CD4-positive, alpha-beta T cell treated with Interleukin-4 for 4 hours (primary cell): ENCODE data around the gene EN2.

Experiments
- DNase-seq: peaks from one replicate; pipeline ENCODE4 v3.0.0-alpha.2; 2020

The EN2 gene

DNA sequence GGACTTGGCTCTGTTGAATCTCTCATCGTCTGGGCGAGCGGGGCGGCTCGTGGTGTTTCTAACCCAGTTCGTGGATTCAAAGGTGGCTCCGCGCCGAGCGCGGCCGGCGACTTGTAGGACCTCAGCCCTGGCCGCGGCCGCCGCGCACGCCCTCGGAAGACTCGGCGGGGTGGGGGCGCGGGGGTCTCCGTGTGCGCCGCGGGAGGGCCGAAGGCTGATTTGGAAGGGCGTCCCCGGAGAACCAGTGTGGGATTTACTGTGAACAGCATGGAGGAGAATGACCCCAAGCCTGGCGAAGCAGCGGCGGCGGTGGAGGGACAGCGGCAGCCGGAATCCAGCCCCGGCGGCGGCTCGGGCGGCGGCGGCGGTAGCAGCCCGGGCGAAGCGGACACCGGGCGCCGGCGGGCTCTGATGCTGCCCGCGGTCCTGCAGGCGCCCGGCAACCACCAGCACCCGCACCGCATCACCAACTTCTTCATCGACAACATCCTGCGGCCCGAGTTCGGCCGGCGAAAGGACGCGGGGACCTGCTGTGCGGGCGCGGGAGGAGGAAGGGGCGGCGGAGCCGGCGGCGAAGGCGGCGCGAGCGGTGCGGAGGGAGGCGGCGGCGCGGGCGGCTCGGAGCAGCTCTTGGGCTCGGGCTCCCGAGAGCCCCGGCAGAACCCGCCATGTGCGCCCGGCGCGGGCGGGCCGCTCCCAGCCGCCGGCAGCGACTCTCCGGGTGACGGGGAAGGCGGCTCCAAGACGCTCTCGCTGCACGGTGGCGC is at the start of gene EN2:
TSS of gene EN2 (plus strand) at position 19 of the 767 bp plus-strand sequence. CDS start at position 268, 249 bp downstream.
- DNase-seq = no peak

DNA sequence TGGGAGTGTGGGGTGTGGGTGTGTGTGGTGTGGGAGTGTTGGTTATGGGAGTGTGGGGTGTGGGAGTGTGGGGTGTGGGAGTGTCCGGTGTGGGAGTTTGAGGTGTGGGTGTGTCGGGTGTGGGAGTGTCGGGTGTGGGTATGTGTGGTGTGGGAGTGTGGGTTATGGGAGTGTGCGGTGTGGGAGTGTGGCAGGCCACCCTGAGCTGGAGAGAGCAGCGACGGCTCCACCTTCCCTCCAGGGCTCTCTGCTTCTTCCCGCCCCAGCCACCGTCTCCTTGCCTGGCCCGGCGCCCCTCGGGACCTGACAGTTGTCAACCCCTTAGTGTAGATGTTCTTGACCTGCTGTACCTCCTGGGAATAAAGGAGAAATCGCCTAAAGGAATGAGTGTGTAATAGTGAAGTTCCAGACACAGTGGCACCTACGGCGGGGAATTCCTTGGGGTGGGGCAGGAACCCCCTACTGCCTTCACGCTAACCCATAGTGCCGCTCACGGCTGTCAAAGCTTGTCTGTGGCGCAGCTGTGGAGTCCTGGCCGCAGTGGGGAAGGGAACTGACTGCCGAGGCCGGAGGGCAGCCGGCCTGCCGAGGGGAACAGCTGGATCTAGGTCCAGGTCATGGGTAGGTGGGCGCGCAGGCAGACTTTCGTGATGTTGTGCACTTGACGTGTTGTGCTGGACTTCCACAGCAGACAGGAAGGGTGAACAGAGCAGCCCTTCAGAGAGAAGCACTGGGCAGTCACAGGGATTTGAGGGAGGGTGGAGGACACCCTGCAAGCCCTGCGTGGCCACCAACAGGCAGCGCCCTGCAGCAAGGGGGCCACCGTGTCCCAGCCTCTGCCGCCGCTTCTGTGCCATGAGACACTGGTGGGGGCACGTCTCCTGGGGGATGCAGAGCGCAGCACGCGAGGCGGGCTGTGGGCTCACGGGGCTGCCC is 49.0 kb upstream of the EN2 start:
- DNase-seq = no peak

DNA sequence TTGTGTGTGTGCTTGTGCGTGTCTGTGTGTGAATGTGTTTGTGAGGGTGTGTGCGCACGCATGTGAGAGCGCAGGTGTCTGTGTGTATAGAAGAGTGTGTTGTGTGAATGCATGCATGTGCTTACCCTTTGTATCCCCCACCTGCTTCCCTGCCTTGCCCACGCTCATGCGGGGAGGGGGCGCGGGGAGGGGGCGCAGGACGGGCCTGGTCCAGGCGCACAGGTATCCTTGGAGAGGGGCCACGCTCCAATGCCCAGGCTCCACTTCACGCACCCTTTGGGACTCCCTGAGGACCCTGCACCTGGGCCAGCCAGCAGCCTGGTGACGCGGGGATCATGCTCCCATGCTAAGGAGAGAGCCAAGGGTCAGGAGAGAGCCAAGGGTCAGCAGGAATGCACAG is 47.9 kb upstream of the EN2 start:
- no peak for DNase-seq

DNA sequence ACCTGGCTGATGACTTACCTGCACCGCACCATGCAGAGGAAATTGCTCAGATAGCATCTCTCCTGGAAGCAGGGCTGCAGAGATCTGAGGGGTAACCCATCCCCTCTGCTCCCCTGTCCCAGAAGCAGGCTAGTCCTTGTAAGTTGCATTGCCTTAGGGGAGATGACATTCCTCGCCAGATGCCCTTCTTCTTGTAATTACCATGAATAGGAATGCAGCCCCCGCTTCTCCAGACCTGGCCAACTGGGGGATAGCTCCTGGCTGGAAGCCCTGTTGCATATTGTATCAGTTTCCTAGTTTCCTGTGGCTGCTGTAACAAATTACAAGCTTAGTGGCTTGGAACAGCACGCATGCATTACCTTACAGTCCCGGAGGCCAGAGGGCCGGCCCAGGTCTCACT is 47.5 kb upstream of the EN2 start:
- no peak for DNase-seq

DNA sequence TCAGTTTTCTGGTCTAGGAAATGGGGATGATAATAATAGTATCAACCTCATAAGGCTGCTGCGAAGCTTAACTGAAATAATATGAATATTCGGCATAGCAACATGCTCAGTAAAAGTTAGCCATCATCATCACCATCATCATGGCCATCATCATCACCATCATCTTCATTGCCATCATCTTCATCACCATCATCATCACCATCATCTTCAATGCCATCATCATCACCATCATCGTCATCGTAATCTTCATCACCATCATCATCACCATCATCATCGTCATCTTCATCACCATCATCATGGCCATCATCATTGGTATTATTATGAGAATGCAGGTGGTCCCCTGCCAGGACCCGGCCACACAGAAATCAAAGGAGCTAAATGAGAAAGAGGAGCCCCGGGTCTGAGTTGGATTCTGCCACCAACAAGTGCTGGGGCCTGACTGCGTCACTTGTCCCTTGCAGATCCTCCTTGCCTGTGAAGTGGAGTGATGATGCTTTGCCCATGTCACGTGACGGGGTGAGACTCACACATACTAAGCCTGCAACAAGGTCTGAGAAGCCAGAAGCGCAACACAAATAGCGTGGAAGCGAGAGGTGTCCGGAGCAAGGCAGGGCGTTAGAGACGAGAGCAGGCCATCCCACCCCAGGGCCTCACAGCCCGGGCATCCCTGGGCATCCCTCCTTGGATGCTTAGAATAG is 46.1 kb upstream of the EN2 start:
- DNase-seq = no peak

DNA sequence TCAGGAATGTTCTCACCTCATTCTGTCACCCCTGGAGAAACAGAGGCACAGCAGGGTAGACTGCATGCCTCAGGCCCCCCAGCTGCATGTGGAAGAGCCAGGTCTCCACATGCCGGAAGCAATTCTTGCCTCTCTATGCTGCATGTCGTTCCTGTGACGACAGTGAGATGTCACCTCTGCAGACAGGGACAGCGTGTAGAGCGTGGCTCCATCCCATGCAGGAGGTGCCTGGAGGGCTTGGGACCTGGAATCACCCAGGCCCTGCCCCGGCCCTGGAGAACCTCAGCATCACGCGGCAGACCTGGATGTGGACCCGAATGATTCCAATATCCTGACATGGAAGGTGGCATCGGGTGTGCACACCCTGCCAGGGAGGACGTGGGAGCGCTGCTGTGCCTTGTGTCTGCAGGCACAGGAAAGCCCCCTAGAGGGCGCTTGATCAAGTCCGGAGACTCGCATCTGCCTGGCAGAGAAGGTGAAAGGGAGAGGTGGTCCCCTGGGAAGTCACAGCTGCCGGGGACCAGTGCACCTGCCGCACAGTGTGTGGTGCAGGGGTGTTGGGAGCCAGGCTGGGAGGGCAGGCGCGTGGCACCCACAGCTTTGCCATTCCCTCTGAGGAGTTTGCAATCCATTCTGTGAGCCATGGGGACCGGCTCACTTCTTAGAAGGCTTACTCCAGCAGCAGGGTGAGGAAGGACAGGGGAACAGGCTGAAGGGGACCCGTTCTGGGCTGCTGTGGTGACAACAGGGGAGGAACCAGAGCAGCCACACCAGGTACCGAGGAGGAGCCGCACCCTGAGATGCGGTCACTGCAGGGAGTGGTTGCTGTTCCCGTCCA is 45.3 kb upstream of the EN2 start:
- peak; percentile 7 for DNase-seq

DNA sequence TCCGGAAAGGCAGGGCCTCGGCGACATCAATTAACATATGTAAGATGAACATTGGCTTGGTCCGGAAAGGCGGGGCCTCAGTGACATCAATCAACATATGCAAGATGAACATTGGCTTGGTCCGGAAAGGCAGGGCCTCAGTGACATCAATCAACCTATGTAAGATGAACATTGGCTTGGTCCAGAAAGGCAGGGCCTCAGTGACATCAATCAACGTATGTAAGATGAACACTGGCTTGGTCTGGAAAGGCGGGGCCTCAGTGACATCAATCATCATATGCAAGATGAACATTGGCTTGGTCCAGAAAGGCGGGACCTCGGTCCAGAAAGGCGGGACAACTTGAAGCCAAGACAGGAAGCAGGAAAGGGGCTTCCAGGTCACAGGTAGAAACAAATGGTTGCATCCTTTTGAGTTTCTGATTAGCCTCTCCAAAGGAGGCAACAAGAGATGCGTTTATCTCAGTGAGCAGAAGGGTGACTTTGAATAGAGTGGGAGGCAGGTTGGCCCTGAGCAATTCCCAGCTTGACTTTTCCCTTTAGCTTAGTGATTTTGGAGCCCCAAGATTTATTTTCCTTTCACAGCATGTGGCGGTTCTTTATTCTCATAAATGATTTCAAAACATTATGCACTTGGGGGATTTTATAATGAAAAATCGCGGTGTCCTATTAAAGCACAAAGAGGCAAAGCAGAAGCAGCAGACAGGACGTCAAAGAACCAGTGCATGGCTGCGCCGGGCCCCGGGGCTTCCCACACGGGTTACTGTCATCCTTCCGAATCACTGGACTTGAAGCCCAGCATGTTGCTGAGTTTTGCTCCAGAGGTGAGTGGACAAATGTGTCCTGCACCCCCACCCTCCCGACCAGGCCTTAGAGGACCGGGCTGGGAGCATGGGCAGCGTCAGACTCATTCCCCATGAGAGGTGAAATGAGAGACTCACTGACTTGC is 43.1 kb upstream of the EN2 start:
- DNase-seq = no peak

GRCh38 chr7:155416646-155417380 is 41.1 kb upstream of the EN2 start:
- no peak for DNase-seq

DNA sequence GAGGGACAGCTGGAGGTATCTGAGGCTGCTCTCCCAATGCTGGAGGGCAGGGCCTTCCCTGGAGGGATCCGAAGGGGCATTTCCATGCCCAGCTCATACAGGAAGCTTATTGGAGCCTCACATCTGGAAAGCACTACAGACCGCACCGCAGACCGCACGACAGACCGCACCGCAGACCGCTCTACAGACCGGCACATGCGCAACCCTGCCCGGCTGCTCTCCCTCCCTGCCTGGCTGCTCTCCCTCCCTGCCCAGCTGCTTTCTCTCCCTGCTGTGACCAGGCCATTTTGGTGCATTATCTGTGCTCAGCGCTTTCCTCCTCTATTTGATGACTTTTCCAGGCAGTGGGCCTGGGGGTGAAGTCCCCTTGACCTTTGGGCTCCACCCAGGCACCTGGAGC is 39.6 kb upstream of the EN2 start:
- DNase-seq = no peak

DNA sequence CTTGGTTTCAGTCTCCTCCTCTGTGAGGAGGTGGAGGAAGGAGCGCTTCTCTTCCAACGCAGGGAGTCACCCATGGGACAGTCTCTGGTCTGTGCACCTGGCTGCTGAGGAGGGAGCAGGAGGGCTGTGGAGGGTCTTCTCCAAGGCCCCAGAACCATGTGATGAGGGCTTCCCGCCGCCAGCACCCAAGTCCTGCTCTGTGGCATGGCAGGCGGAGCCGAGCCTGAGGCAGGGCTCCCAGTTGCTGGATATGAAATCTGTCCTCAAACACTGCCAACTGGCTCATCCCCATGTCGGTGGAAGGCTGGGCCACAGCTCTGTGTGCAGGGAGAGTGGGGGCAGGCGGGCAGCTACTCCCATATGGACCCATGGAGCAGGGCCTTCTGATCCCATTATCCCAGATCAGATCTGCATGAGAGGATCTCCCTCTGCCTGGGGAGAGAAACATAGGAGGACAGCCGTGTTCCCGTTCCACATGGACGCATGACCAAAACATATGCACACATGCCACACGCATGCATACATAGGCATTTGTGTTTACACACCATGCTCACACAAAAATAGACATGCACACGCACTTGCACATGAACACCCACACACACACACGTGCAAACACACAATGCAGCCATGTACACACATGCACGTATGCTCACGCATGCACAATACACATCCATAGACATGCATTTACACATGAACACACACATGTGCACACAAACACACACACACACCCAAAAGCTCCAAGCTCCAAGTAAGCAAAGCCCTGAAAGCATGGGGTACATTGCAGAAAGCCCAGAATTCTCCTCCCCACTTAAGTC is 38.8 kb upstream of the EN2 start:
- DNase-seq = no peak

DNA sequence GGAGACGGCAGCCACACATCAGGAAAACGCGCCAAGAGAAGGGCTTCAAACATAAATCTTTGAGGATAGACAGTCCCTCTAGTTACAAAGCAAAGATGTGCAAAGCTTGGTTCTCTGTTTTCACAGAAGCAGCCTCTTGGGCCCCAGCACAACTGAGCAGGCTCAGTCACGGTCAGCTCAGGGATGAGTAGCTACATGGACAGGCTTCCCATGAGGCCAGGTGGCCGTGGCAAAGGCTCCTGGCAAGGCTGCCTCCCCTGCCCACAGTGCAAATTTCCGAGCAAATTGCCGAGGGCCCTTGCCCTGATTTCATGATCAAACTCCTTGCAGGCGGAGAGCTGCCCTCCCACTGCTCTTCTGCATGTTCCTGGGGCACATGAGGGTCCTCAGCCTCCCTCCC is 37.8 kb upstream of the EN2 start:
- no peak for DNase-seq

DNA sequence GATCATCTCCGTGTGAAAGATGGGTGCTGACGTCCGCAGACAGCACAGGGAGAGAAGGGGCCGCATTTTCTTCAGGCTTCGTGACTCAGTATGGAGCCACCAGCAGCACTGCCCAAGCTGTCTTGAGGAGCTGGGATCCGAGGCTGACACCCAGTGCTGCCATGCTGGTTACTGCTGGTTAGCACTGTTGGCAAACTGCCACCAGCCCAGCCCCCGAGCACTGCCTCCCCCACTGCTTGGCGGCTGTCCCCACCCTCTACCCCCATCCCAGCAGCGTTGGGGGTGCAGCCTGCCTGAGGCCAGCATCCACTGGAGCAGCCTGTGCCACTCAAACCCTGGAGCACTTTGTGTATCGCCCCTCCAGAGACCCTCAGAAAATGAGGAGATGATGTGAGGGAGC is 35.8 kb upstream of the EN2 start:
- DNase-seq = no peak

DNA sequence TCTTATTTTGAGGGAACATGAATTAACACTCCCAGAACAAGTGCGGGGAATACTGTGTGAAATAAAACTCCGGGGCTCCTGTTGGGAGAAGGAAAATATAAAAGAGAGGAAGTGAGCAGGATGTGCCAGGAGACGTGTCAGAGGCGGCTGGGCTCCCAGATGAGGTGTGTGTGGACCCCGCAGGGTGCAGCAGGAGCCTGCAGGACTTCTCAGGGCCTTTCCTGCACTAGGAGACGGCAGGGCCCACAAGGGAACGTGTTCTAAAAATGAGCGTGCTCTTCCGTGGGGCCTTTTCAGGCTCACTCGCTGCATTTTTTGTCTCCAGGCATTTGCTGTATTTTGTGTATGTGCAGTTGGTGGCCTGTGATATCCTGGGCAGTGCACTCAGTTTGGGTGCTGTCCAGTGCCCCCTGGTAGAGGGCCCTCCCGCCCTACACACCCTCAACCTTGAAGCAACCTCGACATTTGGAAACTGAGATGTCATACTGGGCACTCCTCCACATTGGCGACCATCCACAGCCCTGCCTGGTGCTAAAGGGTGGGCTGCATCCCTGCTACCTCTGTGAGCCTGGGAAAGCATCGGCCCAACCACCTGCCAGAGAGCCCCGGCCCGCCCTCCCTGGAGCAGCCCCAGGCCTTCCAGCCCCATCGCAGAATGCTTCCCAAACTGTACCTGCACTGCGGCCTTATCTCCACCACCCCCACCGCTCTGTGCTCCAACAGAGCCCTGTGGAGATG is 35.2 kb upstream of the EN2 start:
- no peak for DNase-seq

- no peak for DNase-seq
Observed at GRCh38 chr7:155423337-155424285, 34.3 kb upstream of the EN2 start.

DNA sequence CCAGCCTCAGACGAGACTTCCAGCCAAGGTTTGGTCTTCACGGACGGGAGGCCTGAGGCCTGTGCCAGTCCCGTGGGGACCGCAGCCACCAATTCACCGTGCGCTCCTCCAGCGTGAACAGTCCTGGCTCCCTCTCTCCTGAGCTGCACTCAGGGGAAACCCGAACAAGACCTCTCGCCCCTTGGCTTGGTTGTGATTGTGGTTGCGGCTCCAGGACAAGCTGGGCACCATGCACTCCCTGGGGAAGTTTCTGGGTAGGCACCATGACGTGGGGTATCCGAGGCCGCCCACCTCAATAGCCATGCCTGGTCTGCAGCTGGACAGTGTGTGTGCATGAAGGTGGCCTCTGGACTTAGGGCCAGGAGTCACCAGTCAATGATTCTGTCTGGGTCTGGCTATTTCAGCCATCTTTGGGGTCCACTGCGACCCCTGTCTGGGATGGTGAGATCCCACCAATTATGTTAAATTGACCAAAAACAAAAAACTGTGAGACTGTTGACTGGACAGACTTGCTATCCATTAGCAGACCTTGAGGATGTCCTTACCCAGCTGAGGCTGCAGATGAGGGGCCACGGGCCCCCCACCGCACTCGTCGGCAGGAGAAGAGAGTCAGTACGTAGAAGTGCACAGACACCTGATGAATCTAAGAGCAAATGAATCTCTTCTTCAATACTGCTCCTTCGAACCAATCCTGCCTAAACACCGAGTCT is 33.5 kb upstream of the EN2 start:
- DNase-seq = no peak

GRCh38 chr7:155425011-155425340 is 33.0 kb upstream of the EN2 start:
- DNase-seq = no peak

DNA sequence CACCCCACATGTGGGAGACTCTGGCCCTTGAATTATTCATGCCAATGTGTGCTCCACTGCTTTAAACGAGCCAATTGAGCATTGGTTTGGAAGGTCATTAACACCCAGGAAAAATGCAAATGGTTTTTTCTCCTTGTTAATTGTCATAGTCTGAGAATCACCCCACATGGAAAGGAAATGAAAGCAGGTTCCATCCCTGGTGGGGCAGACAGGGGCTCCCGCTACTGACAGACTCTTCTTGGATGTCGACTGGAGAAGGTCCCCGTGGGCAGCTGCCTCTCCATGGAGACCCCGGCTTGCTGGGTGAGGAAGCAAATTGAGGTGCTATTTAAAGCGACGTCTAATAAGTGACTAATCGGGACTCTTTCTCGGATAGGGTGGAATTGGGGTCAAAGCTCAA is 32.0 kb upstream of the EN2 start:
- no peak for DNase-seq
